SKM-1 treated with dmso at 0.1 percent for 144 hours (cell line): ENCODE results near the gene HOXD11.

Experiments used
- DNase-seq: peaks from one replicate; lab custom pipeline; 2025; ENCODE audit not compliant: unreplicated experiment; lab: John Stamatoyannopoulos, UW

The HOXD11 gene

DNA sequence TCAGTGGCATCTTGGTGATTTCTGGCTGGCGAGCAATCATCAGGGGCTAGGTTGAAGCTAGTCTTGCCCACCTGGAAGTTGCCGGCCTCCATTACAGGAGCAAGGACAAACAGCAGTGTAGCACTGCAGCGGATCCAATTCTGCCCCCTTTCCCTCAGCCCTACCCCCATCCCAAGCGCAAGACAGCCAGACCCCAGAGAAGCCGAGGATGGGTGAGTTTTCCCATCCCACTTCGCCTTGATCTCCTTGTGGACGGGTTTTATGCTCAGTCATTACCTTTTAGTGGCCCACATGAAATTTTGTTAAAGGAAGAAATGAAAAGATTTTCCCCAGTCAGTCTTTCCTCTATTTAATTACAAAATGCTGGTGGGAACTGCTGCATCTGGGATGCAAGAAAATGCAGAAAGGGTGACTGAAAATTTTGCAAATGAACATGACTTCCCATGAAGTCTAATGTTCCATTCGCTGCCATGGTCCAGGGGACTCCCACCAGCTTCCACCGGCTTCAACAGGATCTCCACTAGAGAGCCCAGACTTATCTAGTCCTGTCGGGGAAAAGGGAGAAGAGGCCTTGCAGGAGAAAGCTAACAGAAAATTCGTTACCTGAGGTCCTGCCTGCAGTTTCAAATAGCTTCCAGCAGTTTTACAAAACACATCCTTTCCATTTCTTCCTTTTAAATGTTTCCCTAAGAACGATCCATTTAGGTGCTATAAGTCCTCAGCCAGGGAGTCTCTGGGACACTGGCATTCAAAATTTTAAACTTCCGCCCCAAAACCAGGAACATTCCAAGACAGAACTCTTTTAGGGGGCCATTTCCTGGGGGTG is 13.5 kb downstream of the HOXD11 start:
- no peak for DNase-seq

- no peak for DNase-seq
Measured at GRCh38 chr2:176121190-176122051, 14.3 kb downstream of the HOXD11 start.

DNA sequence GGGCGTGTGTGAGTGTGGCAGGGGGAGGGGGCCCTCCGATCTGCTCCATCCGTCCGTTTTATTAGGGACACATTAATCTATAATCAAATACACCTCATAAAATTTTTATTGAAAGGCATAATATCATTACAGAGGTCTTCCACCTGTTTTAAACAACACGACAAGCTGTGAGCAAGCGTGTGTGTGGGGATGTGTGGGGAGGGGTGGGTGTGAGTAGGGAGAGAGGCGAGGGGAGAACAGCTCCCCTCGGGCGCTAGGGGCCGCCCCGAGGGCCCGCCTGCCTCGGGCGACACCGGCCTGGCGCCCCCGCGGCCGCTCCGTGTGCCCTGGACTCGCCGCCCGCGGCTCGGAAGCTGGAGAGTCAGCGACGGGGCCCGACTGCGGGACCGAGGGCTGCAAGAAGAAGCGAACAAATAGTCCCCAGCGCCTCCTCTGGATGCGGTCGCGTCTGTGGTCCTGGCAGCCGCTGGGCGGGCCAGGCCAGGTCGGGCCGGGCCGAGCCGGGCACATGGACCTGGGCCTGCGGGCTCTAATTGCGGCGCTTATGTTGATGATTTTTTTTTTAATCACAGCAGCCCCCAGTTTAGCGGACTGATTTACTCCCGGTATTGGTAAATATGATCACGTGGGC is 15.1 kb downstream of the HOXD11 start:
- no peak for DNase-seq

GRCh38 chr2:176122683-176123410 is 15.8 kb downstream of the HOXD11 start, which contains the start of gene HOXD9:
TSS of gene HOXD9 (plus strand) at chr2:176122719. CDS start at chr2:176122769, 50 bp downstream.
- DNase-seq = no peak

DNA sequence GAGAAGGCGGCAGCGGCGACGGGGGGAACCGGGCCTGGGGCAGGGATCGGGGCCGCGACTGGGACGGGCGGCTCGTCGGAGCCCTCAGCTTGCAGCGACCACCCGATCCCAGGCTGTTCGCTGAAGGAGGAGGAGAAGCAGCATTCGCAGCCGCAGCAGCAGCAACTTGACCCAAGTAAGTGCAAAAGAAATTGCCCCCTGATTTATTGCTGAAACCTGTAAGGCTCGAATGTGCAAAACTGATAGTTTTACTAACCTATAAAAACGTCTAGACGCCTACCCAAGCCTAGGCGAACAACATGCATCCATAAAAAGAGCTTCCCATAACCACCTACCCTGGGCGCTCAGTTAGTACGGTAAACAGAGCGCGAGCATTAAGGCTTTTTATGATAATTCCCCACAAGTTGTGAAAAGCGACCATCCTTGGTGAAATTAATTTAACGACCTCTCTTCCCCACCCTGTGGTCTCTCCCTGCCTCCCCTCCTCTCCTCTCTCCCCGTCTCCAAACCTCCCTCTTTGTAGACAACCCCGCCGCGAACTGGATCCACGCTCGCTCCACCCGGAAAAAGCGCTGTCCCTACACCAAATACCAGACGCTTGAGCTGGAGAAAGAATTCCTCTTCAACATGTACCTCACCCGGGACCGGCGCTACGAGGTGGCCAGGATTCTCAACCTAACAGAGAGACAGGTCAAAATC is 16.5 kb downstream of the HOXD11 start:
- DNase-seq = no peak

DNA sequence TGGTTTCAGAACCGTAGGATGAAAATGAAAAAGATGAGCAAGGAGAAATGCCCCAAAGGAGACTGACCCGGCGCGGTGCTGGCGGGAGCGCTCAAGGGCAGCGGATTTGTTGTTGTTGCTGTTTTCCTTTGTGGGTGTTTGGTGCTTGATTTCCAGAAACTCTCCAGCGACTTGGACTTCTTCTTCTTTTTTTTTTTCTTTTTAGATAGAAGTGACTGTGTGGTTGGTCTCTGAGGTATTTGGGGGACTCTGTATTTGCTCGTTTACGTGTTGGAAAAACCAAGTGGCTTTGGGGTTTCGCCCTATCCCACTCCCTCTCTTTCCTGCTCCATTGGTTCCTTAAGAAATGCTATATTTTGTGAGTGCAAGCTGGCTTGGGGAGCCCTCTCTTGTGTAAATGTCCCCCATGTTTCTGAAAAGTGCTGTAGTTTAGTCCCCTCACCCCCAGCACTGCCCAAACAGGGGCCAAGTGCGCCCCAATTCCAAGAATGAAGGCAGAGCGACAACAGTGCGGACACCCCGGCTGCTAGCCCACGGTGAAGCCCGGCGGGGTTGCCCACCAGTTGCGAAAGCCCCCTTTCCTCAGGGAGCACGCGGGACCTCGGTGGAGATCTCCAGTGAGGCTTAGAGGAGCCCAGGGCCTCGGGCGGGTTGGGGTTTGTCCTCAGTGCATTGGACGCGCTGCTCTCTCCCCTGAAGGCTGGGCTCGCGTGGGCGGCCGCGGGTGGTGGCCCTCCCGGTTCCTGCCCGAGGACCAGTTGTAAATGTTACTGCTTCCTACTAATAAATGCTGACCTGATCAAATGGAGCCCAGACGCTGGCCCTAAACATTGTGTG is 17.2 kb downstream of the HOXD11 start:
- DNase-seq = no peak

GRCh38 chr2:176124947-176125771 is 18.1 kb downstream of the HOXD11 start:
- DNase-seq = no peak

DNA sequence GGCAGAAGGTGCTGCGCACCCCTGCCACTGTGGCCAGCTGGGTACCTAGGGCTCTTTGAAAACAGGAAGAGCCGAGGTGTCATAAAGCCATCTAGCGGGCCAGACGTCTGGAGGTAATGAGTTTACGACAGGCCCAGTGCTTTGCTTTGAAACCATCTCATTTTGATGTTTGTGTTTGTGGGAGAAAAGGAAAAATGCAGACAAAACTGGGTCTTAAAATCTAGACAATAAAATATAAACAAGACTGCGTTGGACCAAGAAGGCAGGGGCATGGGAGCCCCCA is 18.6 kb downstream of the HOXD11 start:
- DNase-seq = no peak

DNA sequence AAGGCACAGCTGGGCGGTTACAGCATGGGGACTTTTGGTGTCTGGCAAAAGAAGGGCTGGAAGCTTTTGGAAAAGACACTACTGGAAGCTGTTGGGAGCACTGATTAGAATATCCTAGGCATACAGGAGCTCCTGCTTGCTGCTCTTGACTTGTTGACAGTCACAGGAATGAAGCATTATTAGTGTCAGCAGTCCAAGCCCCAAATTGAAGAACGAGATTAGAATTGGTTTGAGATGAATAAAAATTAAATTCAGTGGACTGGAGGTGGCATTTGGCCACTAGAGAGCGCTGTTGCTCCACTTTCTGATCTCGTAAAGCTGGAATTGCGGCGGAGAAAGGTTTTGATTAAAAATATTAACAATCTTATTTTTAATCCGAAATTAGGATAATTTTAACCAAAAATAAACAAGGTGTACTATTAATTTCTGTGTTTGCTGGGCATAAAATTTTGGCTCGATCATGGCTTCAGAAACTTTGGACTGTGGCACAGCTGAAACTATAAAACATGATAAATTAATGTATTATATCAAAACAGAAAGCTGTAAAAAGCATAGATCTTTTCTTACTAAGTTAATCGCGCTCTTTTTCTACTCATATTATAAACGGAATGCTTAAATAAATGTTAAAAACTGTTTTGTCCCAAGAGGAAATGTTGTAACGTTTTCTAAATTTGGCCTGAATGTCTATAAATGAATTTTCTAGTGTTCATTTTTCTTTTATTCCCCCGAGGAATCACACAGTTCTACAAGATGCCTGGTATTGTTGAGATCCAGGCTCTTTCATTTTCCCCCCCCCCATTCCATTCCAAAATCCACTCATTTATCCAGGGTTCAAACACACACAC is 20.1 kb downstream of the HOXD11 start:
- peak; percentile 56 for DNase-seq

- no peak for DNase-seq
Measured at GRCh38 chr2:176127774-176128072, 20.6 kb downstream of the HOXD11 start.

- no peak for DNase-seq
Measured at GRCh38 chr2:176128172-176128981, 21.3 kb downstream of the HOXD11 start.

DNA sequence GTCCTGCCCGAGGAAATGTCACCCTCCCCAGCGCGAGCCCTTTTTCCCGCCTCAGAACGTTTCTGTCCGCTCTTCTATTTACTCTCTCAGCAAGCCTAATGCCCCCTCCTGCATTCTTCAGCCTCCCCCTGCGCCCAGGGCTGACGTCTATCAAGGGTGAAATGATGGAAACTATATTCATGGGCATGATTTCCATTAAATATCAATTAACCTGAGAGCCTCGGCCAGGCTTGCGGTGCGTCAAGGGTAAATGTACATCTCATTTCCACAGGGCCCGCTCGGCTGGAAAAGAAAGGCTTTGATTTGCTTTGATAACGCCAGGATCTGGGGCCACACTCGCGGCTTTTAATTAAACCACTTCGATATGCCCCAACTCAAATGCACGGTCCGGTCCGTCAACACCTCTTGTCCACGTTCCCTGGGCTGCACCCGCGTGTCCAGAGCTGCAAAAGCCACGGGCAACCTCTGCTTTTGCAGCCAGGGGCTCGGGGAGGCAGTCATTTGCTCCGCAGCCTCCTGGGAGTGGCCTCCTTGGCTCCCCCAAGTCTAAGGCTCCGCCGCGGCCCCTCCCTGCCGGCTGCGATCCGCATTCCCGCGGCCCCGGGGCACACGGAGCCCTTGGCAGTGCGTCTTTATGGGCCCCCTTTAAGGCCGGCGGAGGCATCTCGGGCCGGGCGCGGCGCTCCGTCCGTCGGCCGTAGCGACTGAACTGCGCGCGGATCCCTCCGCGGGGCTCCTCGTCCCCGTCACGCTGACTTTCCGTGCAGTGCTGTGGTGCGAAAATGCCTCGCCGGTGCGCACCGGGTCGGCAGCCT is 22.1 kb downstream of the HOXD11 start, which contains the start of gene HOXD8:
TSS of gene HOXD8 (plus strand) at position 724 of the 815 bp plus-strand sequence. CDS start 662 bp downstream, outside the sequence.
- DNase-seq = no peak

DNA sequence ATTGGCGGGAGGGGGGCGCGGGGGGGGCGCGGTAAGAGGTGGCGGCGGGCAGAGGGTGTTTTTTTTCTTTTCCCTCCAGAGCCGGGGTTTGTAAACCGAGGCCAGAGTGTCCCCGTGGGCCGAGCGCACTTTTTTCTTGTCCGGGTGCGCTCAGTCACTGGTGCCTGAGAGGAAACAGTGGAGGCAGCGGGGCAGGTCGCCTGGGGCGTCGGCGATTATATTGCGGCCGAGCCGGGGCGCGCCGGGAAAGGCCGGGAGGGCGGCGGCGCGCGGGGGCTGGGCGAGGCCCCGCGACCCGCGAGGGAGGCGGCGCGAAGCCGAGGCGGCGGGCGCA is 22.7 kb downstream of the HOXD11 start:
- no peak for DNase-seq

DNA sequence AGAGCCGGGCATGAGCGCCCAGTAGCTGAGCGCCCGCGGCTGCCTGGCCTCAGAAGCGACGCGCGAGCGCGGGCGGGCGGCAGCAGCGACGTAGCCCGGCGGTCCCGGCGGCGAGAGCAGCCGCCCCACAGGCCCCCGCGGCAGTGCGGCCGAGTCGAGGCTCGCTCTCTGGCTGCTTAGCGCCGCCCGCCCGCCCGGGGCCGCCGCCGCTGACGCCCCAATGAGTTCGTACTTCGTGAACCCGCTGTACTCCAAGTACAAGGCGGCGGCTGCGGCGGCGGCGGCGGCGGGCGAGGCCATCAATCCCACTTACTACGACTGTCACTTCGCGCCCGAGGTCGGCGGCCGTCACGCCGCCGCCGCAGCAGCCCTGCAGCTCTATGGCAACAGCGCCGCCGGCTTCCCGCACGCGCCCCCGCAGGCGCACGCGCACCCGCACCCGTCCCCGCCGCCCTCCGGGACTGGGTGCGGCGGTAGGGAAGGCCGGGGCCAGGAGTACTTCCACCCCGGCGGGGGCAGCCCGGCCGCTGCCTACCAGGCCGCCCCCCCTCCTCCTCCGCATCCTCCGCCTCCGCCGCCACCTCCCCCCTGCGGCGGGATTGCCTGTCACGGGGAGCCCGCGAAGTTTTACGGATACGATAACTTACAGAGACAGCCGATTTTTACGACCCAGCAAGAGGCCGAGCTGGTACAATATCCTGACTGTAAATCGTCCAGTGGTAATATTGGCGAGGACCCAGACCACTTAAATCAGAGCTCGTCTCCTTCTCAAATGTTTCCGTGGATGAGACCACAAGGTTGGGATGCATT is 23.3 kb downstream of the HOXD11 start:
- no peak for DNase-seq
